Sigmoid colon (tissue), 7 donors: Measurements from ENCODE around the gene GET4. TPM values are rescaled to one million over a fixed set of nuclear protein-coding genes. Genes with fewer than 3 reads are reported as not detected.

Experiments
- DNase-seq: peaks from one replicate; pipeline ENCODE4 v3.0.0-alpha.2; 2019
- H3K27ac ChIP-seq, 4 donors: fragments of 200-600 bp; sonication (generic); one replicate each; pipeline ENCODE4 v1.5.1; 2016 to 2019; ENCODE audit warnings: mild to moderate bottlenecking in 1 of 4
- H3K27me3 ChIP-seq, 3 donors: fragments of 200-600 bp; sonication (generic); one replicate each; pipeline ENCODE4 v1.5.1; 2019; ENCODE audit warnings: mild to moderate bottlenecking in 1 of 3
- H3K36me3 ChIP-seq, 4 donors: fragments of 200-600 bp; sonication (generic); one replicate each; pipeline ENCODE4 v1.5.1; 2016 to 2019
- H3K4me1 ChIP-seq, 4 donors: fragments of 200-600 bp; sonication (generic); one replicate each; pipeline ENCODE4 v1.5.1; 2017 to 2019
- H3K4me3 ChIP-seq, 4 donors: fragments of 200-600 bp; sonication (generic); one replicate each; pipeline ENCODE4 v1.5.1; 2017 to 2019; ENCODE audit warnings: mild to moderate bottlenecking in 2 of 4, moderate library complexity in 1 of 4
- H3K9me3 ChIP-seq, 4 donors: fragments of 200-600 bp in 3 of 4; sonication (generic) in 3 of 4; one replicate each; pipeline versions ENCODE4 v1.5.1 to v1.6.1; 2013 to 2019
- CTCF ChIP-seq, 4 experiments: fragments of 450-650 bp in 3 of 4; fragments of 200-600 bp in 1 of 4; IDR thresholded peaks; one replicate each; pipeline ENCODE4 v1.5.1; 2016 to 2019; ENCODE audit warnings: antibody characterized with exemption in 4 of 4, mild to moderate bottlenecking in 3 of 4, moderate library complexity in 2 of 4
- EP300 ChIP-seq, 4 donors: sonication (generic); formaldehyde crosslinking; IDR thresholded peaks; one replicate each; pipeline ENCODE4 v1.6.1; 2017; ENCODE audit warnings: antibody characterized with exemption in 4 of 4
- POLR2A ChIP-seq, 2 donors: fragments of 450-650 bp; IDR thresholded peaks; one replicate each; pipeline ENCODE4 v1.6.1; 2016; ENCODE audit warnings: antibody characterized with exemption in 2 of 2, mild to moderate bottlenecking in 2 of 2, moderate library complexity in 2 of 2
- POLR2AphosphoS5 ChIP-seq, 4 donors: sonication (generic); formaldehyde crosslinking; IDR thresholded peaks; one replicate each; pipeline ENCODE4 v1.6.1; 2017; ENCODE audit warnings: antibody characterized with exemption in 4 of 4
- WGBS, 2 donors: extraction: QIAGEN DNeasy Blood & Tissue Kit; methylation state at CpG; one replicate each; pipeline ENCODE4 v1.1.7; 2013; 5-methylcytosine and 5-hydroxymethylcytosine counted together
- intact Hi-C: fragments of 100-400 bp; cut with DNase I; formaldehyde crosslinking; loops from one replicate; pipeline ENCODE4 v1.15.1; 2023
- polyA plus RNA-seq, 3 donors: library from polyadenylated mRNA; stranded (reverse); fragments of 200-250 nt; gene quantifications; one replicate each; pipeline ENCODE4 v1.2.3, GENCODE V29; 2013
- total RNA-seq, 4 donors: library from RNA; depleted of rRNA; stranded (reverse); fragments of >200 nt; gene quantifications; one replicate each; pipeline ENCODE4 v1.1.0, GENCODE V29; 2016
- donor health status: healthy with polysubstance abuse.
- donor health status: Bipolar disorder and iron deficiency.
- donor health status: healthy.

Gene GET4
- total and polyA plus RNA-seq, 7 donors: 20.3 to 51.4 (median 27.0) TPM

DNA sequence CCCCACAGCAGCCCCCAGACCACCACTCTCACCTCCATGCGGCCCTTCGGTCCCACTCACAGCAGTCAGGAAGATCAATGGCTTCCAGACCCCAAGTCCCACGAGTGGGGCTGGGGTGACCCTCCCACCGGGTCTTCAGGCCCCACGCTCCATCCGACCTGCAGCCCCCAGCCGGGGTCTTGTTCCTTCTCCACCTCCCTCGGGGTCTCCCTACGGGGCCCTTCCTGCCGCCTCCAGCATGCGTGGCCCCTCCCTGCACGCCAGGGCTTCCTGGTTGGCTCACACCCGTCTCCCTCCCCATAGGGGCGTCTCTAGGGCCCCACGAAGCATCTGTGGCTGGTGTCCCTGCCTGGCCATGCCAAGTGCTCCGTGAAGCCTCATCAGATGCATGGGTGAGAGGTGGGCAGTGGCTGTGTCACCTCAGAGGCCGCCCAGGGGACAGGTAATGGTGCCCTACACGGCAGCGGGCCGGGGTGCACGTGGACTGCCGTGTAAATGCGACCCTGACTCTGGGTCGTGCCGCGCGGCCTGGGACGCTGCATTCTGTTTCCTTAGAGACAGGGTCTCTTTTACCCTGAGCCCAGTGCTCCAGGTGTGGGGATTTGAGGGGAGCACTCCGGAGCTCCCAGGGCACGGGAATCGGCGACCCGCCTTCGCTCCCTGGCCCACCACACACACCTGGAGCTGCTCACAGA, 58.3 kb downstream of the GET4 start:
- no peaks in the 10 kb centered on the region for H3K27me3 ChIP-seq
- peak; percentile 54 for DNase-seq

DNA sequence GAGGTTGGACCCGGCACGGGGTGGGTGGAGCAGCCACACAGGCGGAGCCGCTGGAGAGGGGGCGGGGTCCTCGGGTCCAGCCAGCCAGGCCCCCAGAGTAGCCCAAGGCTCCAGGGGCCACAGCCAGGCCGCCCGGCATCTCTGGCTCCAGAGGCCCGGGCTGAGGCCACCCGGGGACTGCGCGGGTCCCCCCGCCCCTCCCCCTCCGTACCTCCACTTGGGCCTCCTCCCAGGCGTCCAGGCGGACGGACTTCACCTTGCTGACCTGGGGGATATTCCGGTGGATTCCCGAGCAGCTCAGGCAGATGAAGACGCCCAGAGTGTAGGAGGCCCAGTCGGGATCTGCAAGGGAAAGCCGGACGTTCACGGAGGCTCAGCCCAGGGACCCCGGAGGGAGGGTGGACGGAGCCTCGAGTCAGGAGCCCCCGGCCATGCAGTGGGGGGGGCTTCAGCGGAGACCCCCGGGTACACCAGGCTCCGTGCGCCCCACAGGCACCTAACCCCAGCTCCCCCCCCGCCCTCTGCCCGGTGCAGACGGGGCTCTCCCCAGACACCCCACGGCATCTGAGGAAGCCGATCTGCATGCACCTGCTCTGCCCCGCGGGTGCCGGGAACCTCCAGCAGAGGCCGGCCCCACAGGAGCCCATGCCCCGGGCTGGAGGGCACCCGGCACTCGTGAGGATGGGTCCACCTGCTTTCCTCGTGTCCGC, 59.0 kb downstream of the GET4 start:
- Histone ChIP-seq H3K36me3 (peaks cover 0 to 5% (median 0%) of the 10 kb centered on the region in 4 donors), H3K27me3 (no peaks in the 10 kb centered on the region), H3K27ac (no peak overlapping the region), H3K9me3 (no peaks in the 10 kb centered on the region), H3K4me1 (no peaks in the 10 kb centered on the region), H3K4me3 (no peak overlapping the region)
- DNase-seq: peak; percentile 55
- WGBS, 2 donors: 86 to 88% methylated on average over 46 of the region's 46 CpGs
- intact Hi-C loops: no loop called here
- TF ChIP-seq POLR2A (IDR thresholded peaks at IDR 0.05): no peak
- no peak for TF ChIP-seq POLR2AphosphoS5 (IDR thresholded peaks at IDR 0.05)

More for the DNA sequence above, 58.3 kb downstream of the GET4 start:
- intact Hi-C loops: no loop called here
- Histone ChIP-seq H3K9me3 (no peaks in the 10 kb centered on the region), H3K4me3 (no peak overlapping the region), H3K27ac (no peak overlapping the region), H3K4me1 (peaks cover 0 to under 1% (median under 1%) of the 10 kb centered on the region in 4 donors), H3K36me3 (peaks cover 0 to 5% (median 0%) of the 10 kb centered on the region in 4 donors)
- 85 to 89% methylated on average over 34 of the region's 34 CpGs for WGBS, 2 donors
- TF ChIP-seq CTCF (IDR thresholded peaks at IDR 0.05) (no peak), POLR2AphosphoS5 (IDR thresholded peaks at IDR 0.05) (no peak), EP300 (IDR thresholded peaks at IDR 0.05) (no peak), POLR2A (IDR thresholded peaks at IDR 0.05) (no peak)

- TF ChIP-seq POLR2AphosphoS5 (IDR thresholded peaks at IDR 0.05) (no peak), CTCF (IDR thresholded peaks at IDR 0.05) (no peak), POLR2A (IDR thresholded peaks at IDR 0.05) (no peak), EP300 (IDR thresholded peaks at IDR 0.05) (no peak)
- Histone ChIP-seq H3K36me3 (peaks cover 0 to 5% (median 0%) of the 10 kb centered on the region in 4 donors), H3K4me3 (no peak overlapping the region), H3K27me3 (no peaks in the 10 kb centered on the region), H3K4me1 (no peaks in the 10 kb centered on the region), H3K27ac (no peak overlapping the region), H3K9me3 (no peaks in the 10 kb centered on the region)
- DNase-seq: no peak
- 94 to 96% methylated on average over 28 of the region's 28 CpGs for WGBS, 2 donors
- intact Hi-C loops: no loop called here
These were observed 59.6 kb downstream of the GET4 start for GRCh38 chr7:935874-936385.

GRCh38 chr7:936386-937054, 60.2 kb downstream of the GET4 start:
- 64 to 73% methylated on average over 22 of the region's 22 CpGs for WGBS, 2 donors
- TF ChIP-seq CTCF (IDR thresholded peaks at IDR 0.05): no peak
- TF ChIP-seq EP300 (IDR thresholded peaks at IDR 0.05): no peak
- no peak for TF ChIP-seq POLR2AphosphoS5 (IDR thresholded peaks at IDR 0.05)
- TF ChIP-seq POLR2A (IDR thresholded peaks at IDR 0.05): no peak
- peak; percentile 63 for DNase-seq
- no peak overlapping the region for H3K27ac ChIP-seq
- H3K4me3 ChIP-seq: no peak overlapping the region
- H3K36me3 ChIP-seq: peaks cover 0 to 5% (median 0%) of the 10 kb centered on the region in 4 donors
- H3K4me1 ChIP-seq: no peaks in the 10 kb centered on the region
- no peaks in the 10 kb centered on the region for H3K27me3 ChIP-seq
- intact Hi-C loops: no loop called here
- H3K9me3 ChIP-seq: no peaks in the 10 kb centered on the region
